Esophagus muscularis mucosa (tissue), 3 donors: ENCODE measurements around the gene SNX19.

ENCODE experiments used
- CTCF ChIP-seq, 3 experiments: fragments of 200-600 bp in 2 of 3; fragments of 450-650 bp in 1 of 3; sonication (generic) in 2 of 3; IDR thresholded peaks; one replicate each; pipeline ENCODE4 v1.5.1; 2017 to 2019; ENCODE audit warnings: antibody characterized with exemption in 3 of 3, mild to moderate bottlenecking in 2 of 3, moderate library complexity in 1 of 3
- POLR2A ChIP-seq: fragments of 450-650 bp; IDR thresholded peaks from one replicate; pipeline ENCODE4 v1.6.1; 2017; ENCODE audit warnings: antibody characterized with exemption, moderate library complexity, mild to moderate bottlenecking, low read depth
- POLR2AphosphoS5 ChIP-seq, 2 donors: sonication (generic); formaldehyde crosslinking; IDR thresholded peaks; one replicate each; pipeline ENCODE4 v1.6.1; 2017; ENCODE audit warnings: antibody characterized with exemption in 2 of 2

GRCh38 chr11:130890039-130890745, 26.1 kb downstream of the SNX19 start:
- no peak for TF ChIP-seq CTCF (IDR thresholded peaks at IDR 0.05)
- TF ChIP-seq POLR2A = no peak
- TF ChIP-seq POLR2AphosphoS5 (IDR thresholded peaks at IDR 0.05) = no peak
